HG03159 (cell line): Measurements from ENCODE around the gene ADM5.

Experiments used
- ATAC-seq: cut with Tn5 transposase; IDR thresholded peaks from one replicate; pipeline ENCODE4 v1.9.1; 2021; ENCODE audit warnings: mild to moderate bottlenecking, moderate library complexity; ENCODE audit not compliant: unreplicated experiment

The ADM5 gene, protein sequence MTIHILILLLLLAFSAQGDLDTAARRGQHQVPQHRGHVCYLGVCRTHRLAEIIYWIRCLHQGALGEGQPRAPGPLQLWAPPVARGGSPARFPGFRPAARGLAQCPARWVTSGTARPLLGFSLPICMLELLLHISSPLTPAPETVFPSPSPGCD

DNA sequence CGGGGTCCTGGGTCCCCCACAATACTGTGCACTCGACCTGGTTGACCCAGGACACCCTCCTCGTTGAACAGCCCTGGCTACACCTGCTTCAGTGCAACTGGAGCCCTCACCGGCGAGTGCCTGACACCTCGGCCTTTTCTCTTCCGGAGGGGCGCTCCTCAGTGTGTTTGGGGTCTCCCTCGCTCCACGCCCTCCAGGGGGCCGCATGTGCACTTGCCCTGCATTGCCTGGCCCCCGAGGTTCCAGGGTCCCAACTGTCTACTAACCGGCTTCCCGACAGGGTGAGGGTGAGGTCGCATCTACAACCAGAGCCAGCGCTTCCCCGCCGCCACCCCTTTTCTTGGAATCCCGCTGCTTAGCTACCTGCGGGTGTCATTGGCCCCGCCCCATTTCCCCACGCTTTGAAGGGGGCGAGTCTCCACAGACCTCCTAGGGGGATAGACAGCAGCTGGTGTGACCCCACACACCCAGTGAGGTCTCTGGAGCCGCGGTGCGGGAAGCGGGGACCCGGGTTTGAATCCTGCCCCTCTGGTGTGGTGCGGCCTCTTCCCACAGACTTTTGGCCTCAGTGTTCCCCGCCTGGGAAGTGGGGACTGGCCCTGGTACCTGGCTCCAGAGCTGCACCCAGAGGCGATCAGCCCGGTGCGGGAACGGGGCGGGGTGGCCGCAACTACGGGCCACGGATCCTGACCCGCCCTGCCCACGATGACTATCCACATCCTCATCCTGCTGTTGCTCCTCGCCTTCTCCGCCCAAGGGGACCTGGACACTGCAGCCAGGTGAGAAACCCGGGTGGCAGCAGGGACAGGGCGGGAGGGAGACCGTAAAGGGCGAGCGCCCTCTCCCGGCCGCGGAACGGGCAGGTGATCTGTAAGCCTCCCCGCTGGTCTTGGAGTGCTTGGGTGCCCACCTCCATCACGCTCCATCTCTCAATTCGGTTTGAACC, at the start of gene ADM5:
Gene ADM5 (plus strand): TSS at position 462 of the 946 bp plus-strand sequence. CDS start 244 bp downstream, at position 706.
- ATAC-seq: no peak

DNA sequence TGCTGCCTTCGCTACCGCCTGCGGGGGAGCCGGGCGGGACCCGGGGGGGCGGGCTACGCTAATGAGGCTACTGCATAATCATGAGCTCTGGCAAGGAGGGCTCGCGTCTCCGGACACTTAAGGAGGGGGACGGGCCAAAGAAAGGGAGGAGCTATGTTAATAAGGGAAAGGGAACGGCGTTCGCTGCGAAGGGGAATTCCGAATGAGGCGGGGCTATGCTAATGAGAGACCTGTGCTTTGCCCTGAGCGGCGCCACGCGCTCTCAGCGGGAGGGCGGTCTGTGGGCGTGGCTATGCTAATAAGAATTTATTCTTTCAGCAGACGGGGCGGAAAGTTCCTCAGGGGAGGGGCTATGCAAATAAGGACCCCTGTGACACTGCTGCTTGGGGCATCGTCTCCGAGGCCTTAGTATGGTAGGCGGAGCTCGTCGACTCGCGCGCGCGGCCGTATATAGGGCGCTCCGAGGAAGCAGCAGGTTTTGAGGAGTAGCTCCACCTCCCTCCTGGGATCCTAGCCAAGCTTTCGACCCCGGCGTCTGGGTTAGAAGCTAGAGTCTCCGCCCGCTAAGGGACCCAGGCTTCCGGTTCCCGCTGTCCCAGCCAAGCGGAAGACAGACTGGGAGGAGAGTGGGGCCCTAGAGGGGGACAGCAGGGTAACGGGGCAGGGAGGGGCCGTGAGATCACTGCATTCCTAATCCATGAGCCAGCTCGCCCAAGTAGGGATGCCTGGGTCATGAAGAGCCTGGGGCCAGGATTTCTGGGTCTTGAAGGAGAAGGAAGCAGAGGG, 49.1 kb upstream of the ADM5 start, which contains the start of gene RRAS:
Gene RRAS (minus strand): TSS at position 31 of the 786 bp plus-strand sequence. CDS start 45 bp downstream, outside the sequence.
- peak; percentile 53 for ATAC-seq

DNA sequence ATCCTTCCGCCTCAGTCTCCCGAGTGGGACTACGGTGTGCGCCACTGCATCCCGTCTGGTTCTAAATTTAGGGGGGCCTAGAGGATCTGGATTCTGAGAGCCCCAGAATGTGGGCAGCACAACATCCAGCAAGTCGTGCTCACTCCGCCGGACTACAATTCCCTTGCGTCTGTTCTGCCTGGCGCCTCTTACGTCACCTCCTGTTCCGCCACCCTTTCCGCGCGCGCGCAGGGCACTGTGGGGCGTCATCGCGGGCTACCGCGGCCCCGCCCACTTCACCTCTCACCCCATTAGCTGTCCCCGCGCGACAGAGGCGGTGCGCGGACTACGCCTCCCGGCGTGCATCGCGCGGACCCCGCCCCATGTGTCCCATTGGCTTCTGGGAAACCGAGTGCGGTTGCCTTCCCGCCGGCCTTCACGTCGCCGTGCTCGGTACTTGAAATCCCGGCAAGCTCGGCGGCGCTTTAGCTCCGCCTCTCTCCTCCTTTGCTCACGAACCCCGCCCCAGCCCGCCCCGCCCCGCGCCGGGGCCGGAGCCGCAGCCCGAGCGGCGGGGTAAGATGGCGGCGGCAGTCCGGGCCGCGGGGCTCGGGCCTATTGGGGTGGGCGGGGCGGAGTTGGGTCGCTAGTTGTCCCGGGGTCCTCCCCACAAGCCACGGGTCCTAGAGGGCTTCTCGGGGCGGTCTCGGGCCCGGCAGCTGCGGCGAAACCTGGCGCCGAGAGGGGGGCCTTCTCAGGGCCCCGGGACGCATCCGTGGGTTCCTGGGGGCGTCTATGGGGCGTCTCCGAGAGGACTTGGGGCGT, 47.5 kb upstream of the ADM5 start, which contains the start of gene SCAF1:
Gene SCAF1 (plus strand): TSS at position 522 of the 804 bp plus-strand sequence. CDS start 2,818 bp downstream, outside the sequence.
- peak; percentile 55 for ATAC-seq

DNA sequence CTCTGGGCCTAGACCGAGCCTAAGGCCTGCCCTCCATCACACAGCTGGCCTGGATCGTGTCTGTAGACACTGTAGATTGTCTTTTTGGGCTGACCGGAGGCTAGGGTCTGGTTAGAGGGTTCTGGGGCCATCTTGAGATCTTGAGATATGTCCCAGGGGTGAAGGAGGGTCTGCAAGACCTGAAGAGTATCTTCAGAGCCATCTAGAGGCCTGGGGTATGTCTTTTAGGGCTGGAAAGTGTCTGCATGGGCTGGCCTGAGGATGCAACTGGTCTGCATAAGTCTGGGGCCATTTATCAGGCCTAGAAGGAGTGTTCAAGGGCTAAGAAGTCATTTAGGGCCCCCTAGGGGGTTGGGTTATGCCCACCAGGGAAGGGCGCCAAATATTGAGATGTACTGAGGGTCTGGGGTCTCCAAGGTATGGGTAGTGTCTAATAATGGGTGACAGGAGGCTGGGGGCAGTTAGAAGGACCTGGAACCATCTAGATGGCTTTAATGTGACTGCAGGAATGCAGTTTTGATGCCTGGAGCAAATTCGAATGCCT, 46.8 kb upstream of the ADM5 start:
- no peak for ATAC-seq

DNA sequence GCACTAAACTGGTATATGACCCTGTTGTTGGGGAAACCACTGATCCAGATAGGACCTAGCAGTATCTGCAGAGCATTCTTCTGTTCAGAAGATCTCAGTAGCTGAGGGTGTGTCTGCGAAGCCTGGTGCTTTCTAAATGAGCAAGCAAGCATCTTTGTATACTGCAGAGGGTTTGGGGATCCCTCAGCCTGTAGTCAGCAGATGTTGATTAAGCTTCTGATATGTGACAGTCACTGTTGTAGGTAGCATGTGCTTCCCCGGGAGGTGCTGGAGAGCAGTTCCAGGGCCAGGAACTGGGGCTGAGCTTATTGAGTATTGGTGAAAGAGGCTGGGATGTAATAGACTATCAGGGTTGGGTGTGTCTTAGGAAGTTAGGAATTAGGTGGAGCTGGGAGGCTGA, 45.9 kb upstream of the ADM5 start:
- no peak for ATAC-seq

DNA sequence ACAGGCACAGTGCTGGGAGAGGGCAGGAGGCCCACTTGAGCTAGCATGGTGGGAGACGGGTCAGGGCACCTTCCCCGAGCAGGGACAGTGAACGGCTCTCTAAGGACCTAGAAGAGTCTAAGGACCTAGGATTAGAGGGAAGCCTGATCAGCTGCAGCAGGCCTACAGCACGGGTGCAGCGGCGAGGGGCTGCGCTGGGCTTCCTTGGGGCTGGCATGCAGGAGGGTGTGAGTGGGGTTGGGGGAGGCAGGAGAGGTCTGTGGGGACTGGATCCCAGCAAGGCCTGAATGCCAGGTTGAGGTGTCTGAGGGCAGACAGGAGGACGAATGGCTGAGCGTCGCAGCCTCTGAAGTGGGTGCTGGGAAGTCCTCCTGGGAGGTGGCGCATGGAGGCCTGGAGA, 43.8 kb upstream of the ADM5 start:
- no peak for ATAC-seq

DNA sequence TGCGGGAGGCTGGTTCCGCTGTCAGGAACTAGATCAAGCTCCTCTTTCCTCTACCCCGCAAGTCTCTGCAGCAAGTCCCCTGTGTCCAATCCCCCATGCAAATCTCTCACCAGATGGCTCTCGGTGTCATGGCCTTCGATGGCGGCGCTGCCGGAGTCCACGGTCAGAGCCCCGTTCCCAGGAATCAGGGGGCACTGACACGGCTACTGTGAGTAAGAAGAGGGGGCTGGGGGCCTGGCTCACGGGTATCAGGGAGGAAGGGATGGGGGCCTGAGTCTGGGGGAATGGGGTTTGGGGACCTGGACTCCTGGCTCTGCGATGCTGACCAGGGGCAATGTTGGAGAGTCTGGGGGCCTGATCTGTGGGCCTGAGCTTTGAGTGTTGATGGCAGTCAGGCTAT, 43.4 kb upstream of the ADM5 start:
- no peak for ATAC-seq

DNA sequence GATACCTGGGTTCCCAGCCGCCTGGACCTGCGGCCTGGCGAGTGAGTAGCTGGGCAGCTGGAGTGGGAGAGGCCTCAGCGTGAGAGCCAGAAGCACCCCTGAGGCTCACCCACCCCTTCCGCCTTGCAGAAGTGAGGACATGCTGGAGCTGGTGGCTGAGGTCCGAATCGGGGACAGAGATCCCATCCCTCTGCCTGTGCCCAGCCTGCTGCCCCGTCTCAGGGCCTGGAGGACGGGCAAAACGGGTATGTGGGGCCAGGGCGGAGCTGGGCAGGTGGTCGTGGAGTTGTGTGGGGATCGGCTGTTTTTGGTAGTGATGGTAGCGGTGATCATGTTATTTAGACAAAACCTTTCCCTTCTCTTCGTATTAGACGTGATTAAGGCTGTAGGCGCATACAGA, 42.8 kb upstream of the ADM5 start:
- ATAC-seq: no peak

DNA sequence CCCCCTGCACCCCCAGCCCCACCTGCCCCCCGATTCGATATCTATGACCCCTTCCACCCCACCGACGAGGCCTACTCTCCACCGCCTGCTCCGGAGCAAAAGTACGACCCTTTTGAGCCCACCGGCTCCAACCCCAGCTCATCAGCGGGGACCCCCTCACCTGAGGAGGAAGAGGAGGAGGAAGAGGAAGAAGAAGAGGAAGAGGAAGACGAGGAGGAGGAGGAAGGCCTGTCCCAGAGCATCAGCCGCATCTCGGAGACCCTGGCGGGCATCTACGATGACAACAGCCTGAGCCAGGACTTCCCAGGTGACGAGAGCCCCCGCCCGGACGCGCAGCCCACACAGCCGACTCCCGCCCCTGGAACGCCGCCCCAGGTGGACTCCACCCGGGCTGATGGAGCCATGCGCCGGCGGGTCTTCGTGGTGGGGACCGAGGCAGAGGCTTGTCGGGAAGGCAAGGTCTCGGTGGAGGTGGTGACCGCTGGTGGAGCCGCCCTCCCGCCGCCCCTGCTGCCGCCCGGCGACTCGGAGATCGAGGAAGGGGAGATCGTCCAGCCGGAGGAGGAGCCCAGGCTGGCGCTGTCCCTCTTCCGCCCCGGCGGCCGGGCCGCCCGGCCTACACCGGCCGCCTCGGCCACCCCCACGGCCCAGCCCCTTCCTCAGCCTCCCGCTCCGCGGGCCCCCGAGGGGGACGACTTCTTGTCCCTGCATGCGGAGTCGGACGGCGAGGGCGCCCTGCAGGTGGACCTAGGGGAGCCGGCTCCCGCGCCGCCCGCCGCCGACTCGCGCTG, 38.2 kb upstream of the ADM5 start:
- no peak for ATAC-seq

DNA sequence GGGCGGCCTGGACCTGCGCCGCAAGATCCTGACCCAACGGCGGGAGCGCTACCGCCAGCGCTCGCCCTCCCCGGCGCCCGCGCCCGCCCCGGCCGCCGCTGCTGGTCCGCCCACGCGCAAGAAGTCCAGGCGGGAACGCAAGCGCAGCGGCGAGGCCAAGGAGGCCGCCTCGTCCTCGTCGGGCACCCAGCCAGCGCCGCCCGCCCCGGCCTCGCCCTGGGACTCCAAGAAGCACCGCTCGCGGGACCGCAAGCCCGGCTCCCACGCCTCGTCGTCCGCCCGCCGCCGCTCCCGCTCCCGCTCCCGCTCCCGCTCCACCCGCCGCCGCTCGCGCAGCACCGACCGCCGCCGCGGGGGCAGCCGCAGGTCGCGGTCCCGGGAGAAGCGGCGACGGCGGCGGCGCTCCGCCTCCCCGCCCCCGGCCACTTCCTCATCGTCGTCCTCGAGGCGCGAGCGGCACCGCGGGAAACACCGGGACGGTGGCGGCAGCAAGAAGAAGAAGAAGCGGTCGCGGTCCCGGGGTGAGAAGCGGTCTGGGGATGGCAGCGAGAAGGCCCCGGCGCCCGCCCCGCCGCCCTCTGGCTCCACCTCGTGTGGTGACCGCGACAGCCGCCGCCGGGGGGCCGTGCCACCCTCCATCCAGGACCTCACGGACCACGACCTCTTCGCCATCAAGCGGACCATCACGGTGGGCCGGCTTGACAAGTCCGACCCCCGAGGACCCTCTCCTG, 37.4 kb upstream of the ADM5 start:
- ATAC-seq: no peak

DNA sequence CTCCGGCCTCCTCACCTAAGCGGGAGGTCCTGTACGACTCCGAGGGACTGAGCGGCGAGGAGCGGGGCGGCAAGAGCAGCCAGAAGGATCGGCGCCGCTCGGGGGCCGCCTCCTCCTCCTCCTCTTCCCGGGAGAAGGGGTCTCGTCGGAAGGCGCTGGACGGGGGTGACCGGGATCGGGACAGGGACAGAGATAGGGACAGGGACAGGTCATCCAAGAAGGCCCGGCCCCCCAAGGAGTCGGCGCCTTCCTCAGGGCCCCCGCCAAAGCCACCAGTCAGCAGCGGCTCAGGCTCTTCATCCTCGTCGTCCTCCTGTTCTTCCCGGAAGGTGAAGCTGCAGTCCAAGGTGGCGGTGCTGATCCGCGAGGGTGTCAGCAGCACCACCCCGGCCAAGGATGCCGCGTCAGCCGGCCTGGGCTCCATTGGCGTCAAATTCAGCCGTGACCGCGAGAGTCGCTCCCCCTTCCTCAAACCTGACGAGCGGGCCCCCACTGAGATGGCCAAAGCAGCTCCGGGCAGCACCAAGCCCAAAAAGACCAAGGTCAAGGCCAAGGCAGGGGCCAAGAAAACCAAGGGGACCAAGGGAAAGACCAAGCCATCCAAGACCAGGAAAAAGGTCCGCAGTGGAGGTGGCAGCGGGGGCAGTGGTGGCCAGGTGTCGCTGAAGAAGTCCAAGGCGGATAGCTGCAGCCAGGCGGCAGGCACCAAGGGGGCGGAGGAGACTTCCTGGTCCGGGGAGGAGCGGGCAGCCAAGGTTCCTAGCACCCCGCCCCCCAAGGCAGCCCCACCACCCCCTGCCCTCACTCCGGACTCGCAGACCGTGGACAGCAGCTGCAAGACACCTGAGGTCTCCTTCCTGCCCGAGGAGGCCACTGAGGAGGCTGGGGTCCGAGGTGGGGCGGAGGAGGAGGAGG, 36.6 kb upstream of the ADM5 start:
- no peak for ATAC-seq

DNA sequence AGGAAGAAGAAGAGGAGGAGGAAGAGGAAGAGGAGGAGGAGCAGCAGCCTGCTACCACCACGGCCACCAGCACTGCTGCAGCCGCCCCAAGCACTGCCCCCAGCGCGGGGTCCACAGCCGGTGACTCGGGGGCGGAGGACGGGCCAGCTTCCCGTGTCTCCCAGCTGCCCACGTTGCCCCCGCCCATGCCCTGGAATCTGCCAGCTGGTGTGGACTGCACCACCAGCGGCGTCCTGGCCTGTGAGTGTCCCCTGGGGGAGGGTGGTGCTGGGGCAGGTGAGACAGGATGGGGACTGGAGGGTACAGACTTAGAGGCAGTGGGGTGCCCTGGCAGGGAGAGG, 36.0 kb upstream of the ADM5 start:
- ATAC-seq: no peak

DNA sequence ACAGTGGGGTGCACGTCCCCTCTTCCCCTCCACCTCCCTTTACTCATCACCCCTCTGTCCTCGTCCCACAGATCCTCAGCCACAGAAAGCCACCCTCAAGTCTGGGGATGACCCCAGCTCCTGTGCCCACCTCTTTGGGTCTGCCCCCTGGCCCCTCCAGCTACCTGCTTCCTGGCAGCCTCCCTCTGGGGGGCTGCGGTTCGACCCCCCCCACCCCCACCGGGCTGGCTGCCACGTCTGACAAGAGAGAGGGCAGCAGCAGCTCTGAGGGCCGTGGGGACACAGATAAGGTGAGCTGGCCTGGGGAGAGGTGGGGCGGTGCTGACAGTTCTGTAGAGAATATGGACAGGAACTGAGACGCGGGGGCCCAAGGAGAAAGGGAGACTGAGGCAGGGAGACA, 34.8 kb upstream of the ADM5 start:
- ATAC-seq: no peak

DNA sequence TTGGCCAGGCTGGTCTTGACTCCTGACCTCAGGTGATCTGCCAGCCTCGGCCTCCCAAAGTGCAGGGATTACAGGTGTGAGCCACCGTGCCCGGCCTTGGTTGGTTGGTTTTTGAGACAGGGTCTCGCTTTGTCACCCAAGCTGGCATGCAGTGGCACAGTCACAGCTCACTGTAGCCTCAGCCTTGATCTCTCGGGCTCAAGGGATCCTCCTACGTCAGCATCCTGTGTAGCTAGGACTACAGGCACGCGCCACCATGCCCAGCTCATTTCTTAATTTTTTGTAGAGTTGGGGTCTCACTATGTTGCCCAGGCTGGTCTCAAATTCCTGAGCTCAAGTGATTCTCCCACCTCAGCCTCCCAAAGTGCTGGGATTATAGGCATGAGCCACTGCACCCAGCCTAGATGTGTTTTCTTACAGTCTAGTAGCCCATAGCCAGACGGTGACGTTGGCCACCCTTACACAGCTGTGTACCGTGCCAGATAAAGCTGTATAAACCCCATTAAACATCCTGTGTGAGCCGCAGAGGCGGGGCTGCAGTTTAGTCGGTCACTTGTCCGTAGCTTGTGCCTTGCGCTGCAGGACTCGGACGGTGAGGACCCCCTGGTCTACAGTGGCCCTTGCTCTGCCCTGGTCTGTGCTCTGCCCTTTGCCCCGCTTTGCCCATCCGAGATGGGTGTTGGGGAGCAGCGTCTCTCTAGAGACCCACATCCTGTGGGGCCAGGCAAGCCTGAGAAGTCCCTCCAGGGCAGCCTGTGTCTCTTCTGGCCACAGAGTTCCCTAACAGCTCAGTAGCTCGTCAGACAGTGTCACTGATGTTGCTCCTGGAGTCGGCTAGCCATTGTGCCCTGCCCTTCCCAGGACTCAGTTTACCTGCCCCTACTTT, 33.6 kb upstream of the ADM5 start:
- no peak for ATAC-seq

DNA sequence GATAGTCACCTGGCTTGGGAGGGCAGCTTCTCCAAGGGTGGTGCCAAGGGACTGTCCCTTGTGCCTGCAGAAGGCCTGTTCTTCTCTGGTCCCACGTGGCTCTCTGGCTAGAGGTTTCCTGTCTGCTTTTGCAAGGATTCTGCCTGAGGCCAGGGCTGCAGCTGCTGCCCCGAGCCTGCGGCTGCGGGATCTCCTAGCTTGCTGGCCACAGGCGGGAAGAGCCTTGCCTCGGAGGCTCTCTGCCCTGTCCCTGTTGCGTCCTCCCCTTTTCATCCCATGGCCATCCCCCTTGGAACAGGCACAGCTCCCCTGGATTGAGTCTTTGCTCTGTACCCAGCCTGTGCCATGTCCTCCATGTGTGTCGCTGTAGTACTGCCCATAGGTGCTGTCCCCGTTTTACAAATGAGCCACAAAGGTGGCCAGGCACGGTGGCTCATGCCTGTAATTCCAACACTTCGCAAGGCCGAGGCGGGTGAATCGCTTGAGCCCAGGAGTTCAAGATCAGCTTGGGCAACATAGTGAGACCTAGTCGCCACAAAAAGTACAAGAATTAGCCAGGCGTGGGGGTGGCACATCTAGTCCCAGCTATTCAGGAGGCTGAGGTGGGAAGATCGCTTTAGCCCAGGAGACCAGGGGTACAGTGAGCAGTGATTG, 32.8 kb upstream of the ADM5 start:
- ATAC-seq: no peak

DNA sequence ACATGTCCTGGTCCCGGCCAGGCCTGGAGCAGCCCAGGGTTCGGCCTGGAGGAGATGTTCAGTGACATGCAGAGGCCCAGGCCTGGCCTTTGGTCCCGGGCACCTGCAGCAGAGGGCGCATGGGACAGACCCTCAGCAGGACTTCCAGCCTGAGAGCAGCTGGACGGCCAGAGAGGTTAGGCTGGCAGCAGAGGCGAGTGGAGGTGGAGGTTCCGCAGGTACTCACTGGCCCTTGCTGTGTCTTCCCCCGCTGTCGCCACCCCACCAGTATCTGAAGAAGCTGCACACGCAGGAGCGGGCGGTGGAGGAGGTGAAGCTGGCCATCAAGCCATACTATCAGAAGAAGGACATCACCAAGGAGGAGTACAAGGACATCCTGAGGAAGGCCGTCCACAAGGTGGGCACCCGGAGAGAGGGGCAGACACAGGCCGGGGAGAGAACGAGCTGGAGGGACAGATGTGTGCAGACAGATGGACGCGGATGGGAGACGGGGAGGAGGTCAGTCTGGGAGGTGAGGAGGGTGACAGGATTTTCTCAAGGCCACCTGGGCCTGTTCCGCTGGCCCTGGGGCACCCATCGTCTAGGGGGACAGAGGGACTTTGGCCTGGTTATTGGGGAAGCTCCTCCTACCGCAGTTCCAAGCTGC, 31.8 kb upstream of the ADM5 start:
- no peak for ATAC-seq
